Stimulated activated CD4-positive, alpha-beta T cell treated with anti-CD3 and anti-CD28 coated beads, Interleukin-1b, Interleukin-23, amount 100 ng/mL, for 24 hours (primary cell): ENCODE measurements around the gene CCDC71L.

Experiments
- DNase-seq, 4 experiments: peaks; one replicate each; pipeline ENCODE4 v3.0.0-alpha.2; 2020; ENCODE audit warnings: low read depth in 4 of 4, low spot score in 1 of 4

CCDC71L gene

GRCh38 chr7:106609416-106609815, 51.5 kb downstream of the CCDC71L start:
- DNase-seq: no peak

- DNase-seq: no peak
These were observed 52.3 kb downstream of the CCDC71L start for GRCh38 chr7:106608661-106609060.
